Stomach (tissue), 19 donors: ENCODE data around the gene LPCAT4. TPM values are rescaled to one million over a fixed set of nuclear protein-coding genes. Genes with fewer than 3 reads are reported as not detected.
"Not testable (repeated sequence)": the region's sequence is repeated elsewhere in the genome, so short reads cannot be mapped to it uniquely, and the experiment has no call there.

Source experiments
- DNase-seq, 2 donors: peaks; one replicate each; pipeline versions ENCODE4 v3.0.0 to v3.0.0-alpha.2; 2013 to 2019
- H3K27ac ChIP-seq, 5 donors: fragments of 200-600 bp in 4 of 5; sonication (generic) in 4 of 5; one replicate each; pipeline ENCODE4 v1.5.1; 2013 to 2019; ENCODE audit warnings: mild to moderate bottlenecking in 1 of 5, moderate library complexity in 1 of 5
- H3K27me3 ChIP-seq, 3 donors: fragments of 200-600 bp; sonication (generic); one replicate each; pipeline ENCODE4 v1.5.1; 2017 to 2019; ENCODE audit warnings: mixed run types in 1 of 3
- H3K36me3 ChIP-seq, 4 donors: fragments of 200-600 bp; sonication (generic); 1 replicate in 3 of 4; 2 replicates in 1 of 4; pipeline ENCODE4 v1.5.1; 2016 to 2019
- H3K4me1 ChIP-seq, 4 donors: fragments of 200-600 bp; sonication (generic); one replicate each; pipeline ENCODE4 v1.5.1; 2016 to 2019
- H3K4me3 ChIP-seq, 4 donors: fragments of 200-600 bp; sonication (generic) in 3 of 4; one replicate each; pipeline ENCODE4 v1.5.1; 2016 to 2019; ENCODE audit warnings: mild to moderate bottlenecking in 1 of 4
- H3K9me3 ChIP-seq, 4 donors: fragments of 200-600 bp; sonication (generic); one replicate each; pipeline ENCODE4 v1.5.1; 2016 to 2019
- POLR2A ChIP-seq, 4 donors: fragments of 450-650 bp; IDR thresholded peaks; one replicate each; pipeline ENCODE4 v1.6.1; 2016; ENCODE audit warnings: antibody characterized with exemption in 4 of 4, control low read depth in 2 of 4, mild to moderate bottlenecking in 1 of 4, moderate library complexity in 1 of 4
- POLR2AphosphoS5 ChIP-seq, 3 donors: sonication (generic); formaldehyde crosslinking; IDR thresholded peaks; one replicate each; pipeline ENCODE4 v1.6.1; 2016; ENCODE audit warnings: antibody characterized with exemption in 3 of 3
- WGBS, 5 donors: extraction: QIAGEN DNeasy Blood & Tissue Kit in 3 of 5; methylation state at CpG; one replicate each; pipeline versions ENCODE4 v1.1.5 to v1.1.7; 2013 to 2018; 5-methylcytosine and 5-hydroxymethylcytosine counted together
- intact Hi-C: fragments of 100-400 bp; cut with DNase I; formaldehyde crosslinking; loops from one replicate; pipeline ENCODE4 v1.15.1; 2023; ENCODE audit warnings: low total_unique reads
- long read RNA-seq, 10 donors: transcript quantifications; one replicate each; lab custom pipeline, GENCODE V29; 2026
- polyA plus RNA-seq, 3 donors: library from polyadenylated mRNA; stranded (reverse); fragments of 200-250 nt; gene quantifications; one replicate each; pipeline ENCODE4 v1.2.3, GENCODE V29; 2013
- total RNA-seq, 5 donors: library from RNA; depleted of rRNA; stranded (reverse); fragments of >200 nt; gene quantifications; one replicate each; pipeline versions ENCODE4 v1.1.0 to v1.2.3, GENCODE V29; 2014 to 2016
- TF ChIP-seq, protein P1 (sequence below), 7 experiments: fragments of 450-650 bp in 4 of 7; fragments of 200-600 bp in 3 of 7; sonication (generic) in 3 of 7; IDR thresholded peaks; one replicate each; pipeline ENCODE4 v1.5.1; 2016 to 2019; ENCODE audit warnings: antibody characterized with exemption in 7 of 7, control low read depth in 2 of 7, mild to moderate bottlenecking in 1 of 7
- donor health status: healthy with polysubstance abuse.
- donor health status: Bipolar disorder and iron deficiency.
- donor health status: healthy.

Gene LPCAT4, protein sequence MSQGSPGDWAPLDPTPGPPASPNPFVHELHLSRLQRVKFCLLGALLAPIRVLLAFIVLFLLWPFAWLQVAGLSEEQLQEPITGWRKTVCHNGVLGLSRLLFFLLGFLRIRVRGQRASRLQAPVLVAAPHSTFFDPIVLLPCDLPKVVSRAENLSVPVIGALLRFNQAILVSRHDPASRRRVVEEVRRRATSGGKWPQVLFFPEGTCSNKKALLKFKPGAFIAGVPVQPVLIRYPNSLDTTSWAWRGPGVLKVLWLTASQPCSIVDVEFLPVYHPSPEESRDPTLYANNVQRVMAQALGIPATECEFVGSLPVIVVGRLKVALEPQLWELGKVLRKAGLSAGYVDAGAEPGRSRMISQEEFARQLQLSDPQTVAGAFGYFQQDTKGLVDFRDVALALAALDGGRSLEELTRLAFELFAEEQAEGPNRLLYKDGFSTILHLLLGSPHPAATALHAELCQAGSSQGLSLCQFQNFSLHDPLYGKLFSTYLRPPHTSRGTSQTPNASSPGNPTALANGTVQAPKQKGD
- total RNA-seq (100 to 1,000 TPM in 3 of 5 donors, 10 to 100 TPM in 2; 26.1 to 206 (median 118) TPM), polyA plus RNA-seq (10 to 100 TPM; 11.6 to 62.5 (median 17.6) TPM)
- long read RNA-seq, donor 1, transcript LPCAT4-201 (14 exons, 2,262 nt) = major isoform, 6 of 7 reads
- long read RNA-seq, donor 1, partial matches to known transcripts = 0 of 7 reads
- long read RNA-seq, donor 1, other reads (novel, unspliced or antisense) = 0 of 7 reads
- long read RNA-seq, donor 2, transcript LPCAT4-201 (14 exons, 2,262 nt) = major isoform, 14 of 21 reads
- long read RNA-seq, donor 2, partial matches to known transcripts = 6 of 21 reads
- long read RNA-seq, donor 2, other reads (novel, unspliced or antisense) = 0 of 21 reads
- long read RNA-seq, donor 3, partial matches to known transcripts = 0 of 3 reads
- long read RNA-seq, donor 3, other reads (novel, unspliced or antisense) = 0 of 3 reads
- long read RNA-seq, donor 4, partial matches to known transcripts = 0 of 3 reads
- long read RNA-seq, donor 4, other reads (novel, unspliced or antisense) = 0 of 3 reads
- long read RNA-seq, donor 5, partial matches to known transcripts = 0 of 2 reads
- long read RNA-seq, donor 5, other reads (novel, unspliced or antisense) = 0 of 2 reads
- long read RNA-seq, donor 6, transcript LPCAT4-210 (1 exons, 1,349 nt) = minor isoform, 5 of 51 reads
- long read RNA-seq, donor 6, transcript LPCAT4-201 (14 exons, 2,262 nt) = major isoform, 15 of 51 reads
- long read RNA-seq, donor 6, partial matches to known transcripts = 26 of 51 reads
- long read RNA-seq, donor 6, other reads (novel, unspliced or antisense) = 0 of 51 reads
- long read RNA-seq, donor 7, transcript LPCAT4-206 (4 exons, 915 nt) = minor isoform, 5 of 52 reads
- long read RNA-seq, donor 7, transcript LPCAT4-201 (14 exons, 2,262 nt) = major isoform, 15 of 52 reads
- long read RNA-seq, donor 7, partial matches to known transcripts = 31 of 52 reads
- long read RNA-seq, donor 7, other reads (novel, unspliced or antisense) = 0 of 52 reads
- long read RNA-seq, donor 8, transcript LPCAT4-201 (14 exons, 2,262 nt) = major isoform, 7 of 7 reads
- long read RNA-seq, donor 8, partial matches to known transcripts = 0 of 7 reads
- long read RNA-seq, donor 8, other reads (novel, unspliced or antisense) = 0 of 7 reads
- long read RNA-seq, donor 9, partial matches to known transcripts = 0 of 8 reads
- long read RNA-seq, donor 9, other reads (novel, unspliced or antisense) = 0 of 8 reads
- long read RNA-seq, donor 10, transcript LPCAT4-201 (14 exons, 2,262 nt) = major isoform, 8 of 20 reads
- long read RNA-seq, donor 10, partial matches to known transcripts = 11 of 20 reads
- long read RNA-seq, donor 10, other reads (novel, unspliced or antisense) = 0 of 20 reads

DNA sequence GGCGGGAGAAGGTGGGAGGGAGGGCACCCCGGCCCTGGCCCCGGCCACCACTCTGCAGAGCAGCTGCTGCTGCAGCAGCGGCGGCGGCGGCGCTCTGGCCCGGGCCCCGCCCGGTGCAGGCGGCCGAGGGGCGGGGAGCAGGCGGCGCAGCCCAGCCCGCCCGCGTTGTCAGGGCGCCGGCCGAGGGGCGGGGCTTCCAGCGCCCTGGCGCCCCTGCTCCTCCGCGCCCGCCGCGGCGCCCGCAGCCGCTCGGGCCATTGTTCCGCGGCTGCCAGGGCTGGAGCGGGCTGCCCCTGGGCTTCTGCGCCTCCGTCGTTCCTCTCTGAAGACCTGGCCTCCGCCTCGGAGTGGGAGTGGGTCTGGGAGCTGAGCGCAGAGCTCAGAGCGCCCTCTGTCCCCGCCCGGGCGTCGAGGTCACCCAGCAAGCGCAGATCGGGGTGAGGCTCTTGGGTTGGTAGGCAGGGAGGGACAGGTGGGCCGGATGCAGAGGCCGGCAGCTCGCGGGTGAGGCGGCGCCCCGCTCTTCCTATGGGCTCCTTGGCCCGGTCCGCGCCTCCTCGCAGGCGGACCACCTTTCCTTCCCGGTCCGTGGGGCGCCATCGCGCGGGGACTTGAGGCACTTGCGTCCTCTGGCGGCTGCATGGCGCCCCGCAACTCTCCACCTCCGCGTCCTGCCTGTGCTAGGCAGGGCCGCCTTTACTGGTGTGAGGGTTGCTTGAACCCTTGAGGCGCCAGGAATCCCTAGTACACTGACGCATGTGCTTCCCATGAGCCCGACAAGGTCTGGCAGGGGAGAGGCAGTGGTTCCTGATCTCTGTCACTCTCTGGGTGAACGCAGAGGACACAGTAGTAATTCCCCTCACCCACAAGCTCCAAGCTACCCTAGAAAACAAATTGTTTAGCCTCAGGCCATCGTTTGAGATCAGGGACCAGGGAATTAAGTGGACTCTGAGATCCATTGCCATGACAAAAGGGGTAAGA, at the start of gene LPCAT4:
Gene LPCAT4, minus strand, starts transcription at position 96 of the 981 bp plus-strand sequence. CDS start 96 bp downstream, outside the sequence.
- 0 to 1% (median 1%) methylated on average over 6 to 73 of the region's 80 CpGs for WGBS, 5 donors
- TF ChIP-seq POLR2AphosphoS5 (IDR thresholded peaks at IDR 0.05) (peak in 2 of 3 donors; percentile 60 to 62), POLR2A (IDR thresholded peaks at IDR 0.05) (no peak)
- TF ChIP-seq, protein P1, sequence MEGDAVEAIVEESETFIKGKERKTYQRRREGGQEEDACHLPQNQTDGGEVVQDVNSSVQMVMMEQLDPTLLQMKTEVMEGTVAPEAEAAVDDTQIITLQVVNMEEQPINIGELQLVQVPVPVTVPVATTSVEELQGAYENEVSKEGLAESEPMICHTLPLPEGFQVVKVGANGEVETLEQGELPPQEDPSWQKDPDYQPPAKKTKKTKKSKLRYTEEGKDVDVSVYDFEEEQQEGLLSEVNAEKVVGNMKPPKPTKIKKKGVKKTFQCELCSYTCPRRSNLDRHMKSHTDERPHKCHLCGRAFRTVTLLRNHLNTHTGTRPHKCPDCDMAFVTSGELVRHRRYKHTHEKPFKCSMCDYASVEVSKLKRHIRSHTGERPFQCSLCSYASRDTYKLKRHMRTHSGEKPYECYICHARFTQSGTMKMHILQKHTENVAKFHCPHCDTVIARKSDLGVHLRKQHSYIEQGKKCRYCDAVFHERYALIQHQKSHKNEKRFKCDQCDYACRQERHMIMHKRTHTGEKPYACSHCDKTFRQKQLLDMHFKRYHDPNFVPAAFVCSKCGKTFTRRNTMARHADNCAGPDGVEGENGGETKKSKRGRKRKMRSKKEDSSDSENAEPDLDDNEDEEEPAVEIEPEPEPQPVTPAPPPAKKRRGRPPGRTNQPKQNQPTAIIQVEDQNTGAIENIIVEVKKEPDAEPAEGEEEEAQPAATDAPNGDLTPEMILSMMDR (IDR thresholded peaks at IDR 0.05) = peak in 5 of 7 experiments; percentile 88 to 96 (median 94)
- intact Hi-C loops = loop anchor here (10.0 kb wide), 1 partner anchor 123 kb away; no protein-coding TSS in a partner anchor

DNA sequence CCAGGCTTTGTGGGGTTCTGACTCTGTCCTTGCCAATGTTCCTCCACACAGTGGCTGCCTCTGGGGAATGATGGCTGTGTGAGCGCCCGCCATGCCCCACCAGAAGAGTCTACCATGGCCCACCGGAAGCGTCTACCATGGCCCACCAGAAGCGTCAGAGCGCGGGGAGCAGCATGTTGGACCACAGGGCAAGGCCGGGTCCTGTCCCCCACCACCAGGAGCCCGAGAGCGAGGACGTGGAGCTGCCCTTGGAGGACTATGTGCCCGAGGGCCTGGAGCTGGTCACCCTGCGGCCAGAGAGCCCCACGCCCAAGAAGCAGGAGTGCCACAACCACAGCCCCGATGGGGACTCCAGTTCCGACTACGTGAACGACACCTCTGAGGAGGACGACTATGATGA, 42.5 kb upstream of the LPCAT4 start:
- H3K27ac ChIP-seq, DNase-seq, H3K36me3 ChIP-seq, H3K4me3 ChIP-seq, intact Hi-C loops, H3K9me3 ChIP-seq, H3K27me3 ChIP-seq, H3K4me1 ChIP-seq: not testable (repeated sequence)
- 86 to 96% (median 96%) methylated on average over 9 to 11 of the region's 19 CpGs; no CpG with 5 or more reads in 1 of the 5 donors for WGBS, 5 donors

More for the DNA sequence above, at the start of gene LPCAT4:
- Histone ChIP-seq H3K36me3 (peaks cover 0 to 18% (median 16%) of the 10 kb centered on the region in 4 donors), H3K9me3 (no peaks in the 10 kb centered on the region), H3K27ac (peak within 1 kb of the TSS; percentile 98 to 100 (median 99)), H3K4me1 (peaks cover 18 to 50% (median 34%) of the 10 kb centered on the region in 4 donors), H3K4me3 (peak within 1 kb of the TSS; percentile 83 to 98 (median 96)), H3K27me3 (no peaks in the 10 kb centered on the region)
- peak; percentile 92 to 97 for DNase-seq

DNA sequence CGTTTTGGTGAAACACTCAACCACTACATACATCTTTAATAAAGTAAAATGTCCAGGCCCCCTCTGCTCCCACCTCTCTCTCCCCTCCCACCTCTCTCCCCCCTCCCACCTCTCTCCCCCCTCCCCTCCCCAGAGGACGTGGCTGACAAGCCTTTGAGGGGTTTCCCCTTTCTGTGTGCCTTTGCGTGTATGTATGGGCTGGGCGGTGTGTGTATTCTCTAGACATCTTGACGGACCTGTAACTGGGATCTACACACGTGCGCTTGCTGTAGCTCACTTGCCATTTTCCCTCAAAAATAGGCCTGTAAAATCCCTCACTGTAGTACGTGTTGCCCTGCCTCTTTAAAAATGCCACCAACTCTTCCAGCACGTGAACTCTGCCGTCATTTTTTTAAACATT, 42.0 kb upstream of the LPCAT4 start:
- H3K9me3 ChIP-seq, DNase-seq: not testable (repeated sequence)

DNA sequence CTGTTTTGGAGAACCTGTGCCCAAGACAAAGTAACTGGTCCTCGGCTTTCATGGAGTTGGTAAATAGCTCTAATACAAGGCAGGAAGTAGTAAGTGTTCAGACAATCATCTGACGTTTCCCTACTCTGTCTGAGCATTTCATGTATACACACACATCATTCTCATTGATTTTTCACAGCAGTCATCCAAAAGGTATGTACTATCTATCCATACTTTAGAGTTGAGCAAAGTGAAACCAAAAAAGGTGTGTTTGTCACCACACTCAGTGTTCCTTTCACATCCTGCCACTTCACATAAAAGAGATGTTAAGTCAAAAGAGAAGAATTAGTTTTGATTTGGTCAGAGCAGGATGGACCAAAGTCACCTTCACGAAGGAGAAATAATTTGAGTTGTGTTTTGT, 36.9 kb upstream of the LPCAT4 start:
- H3K27ac ChIP-seq, H3K9me3 ChIP-seq, intact Hi-C loops, H3K36me3 ChIP-seq, DNase-seq, H3K4me1 ChIP-seq, H3K27me3 ChIP-seq, H3K4me3 ChIP-seq: not testable (repeated sequence)
- no CpG with 5 or more reads among the region's 3 CpGs for WGBS, 5 donors

More for the DNA sequence above, 42.0 kb upstream of the LPCAT4 start:
- H3K27ac ChIP-seq, H3K36me3 ChIP-seq, intact Hi-C loops, H3K4me1 ChIP-seq, H3K4me3 ChIP-seq, H3K27me3 ChIP-seq: not testable (repeated sequence)
- WGBS, 5 donors = 41 to 65% (median 65%) methylated on average over 3 of the region's 10 CpGs; no CpG with 5 or more reads in 2 of the 5 donors

DNA sequence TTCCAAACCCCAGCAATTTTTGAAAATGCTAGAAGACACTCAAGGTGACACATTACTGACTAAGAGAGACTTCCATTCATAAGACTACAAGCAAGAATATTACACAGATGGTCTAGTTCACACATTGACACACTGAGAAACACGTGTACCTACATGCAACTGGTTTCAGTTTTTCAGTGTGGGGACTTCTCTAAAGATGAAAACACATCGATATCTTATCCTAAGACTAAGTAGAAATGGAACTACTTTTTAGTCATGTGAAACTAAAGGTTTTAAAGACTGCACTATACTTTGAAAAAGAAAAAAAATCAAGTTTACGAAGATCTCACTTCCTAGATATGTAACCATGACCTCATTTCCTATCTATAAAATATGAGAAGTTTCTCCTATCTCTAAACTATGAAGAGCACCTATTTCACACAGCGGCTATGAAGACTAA, 36.2 kb upstream of the LPCAT4 start:
- H3K27ac ChIP-seq, H3K4me3 ChIP-seq, H3K4me1 ChIP-seq, intact Hi-C loops, DNase-seq, H3K27me3 ChIP-seq, H3K36me3 ChIP-seq, H3K9me3 ChIP-seq: not testable (repeated sequence)
- 82 to 96% (median 95%) methylated on average over 1 to 2 of the region's 4 CpGs for WGBS, 5 donors

DNA sequence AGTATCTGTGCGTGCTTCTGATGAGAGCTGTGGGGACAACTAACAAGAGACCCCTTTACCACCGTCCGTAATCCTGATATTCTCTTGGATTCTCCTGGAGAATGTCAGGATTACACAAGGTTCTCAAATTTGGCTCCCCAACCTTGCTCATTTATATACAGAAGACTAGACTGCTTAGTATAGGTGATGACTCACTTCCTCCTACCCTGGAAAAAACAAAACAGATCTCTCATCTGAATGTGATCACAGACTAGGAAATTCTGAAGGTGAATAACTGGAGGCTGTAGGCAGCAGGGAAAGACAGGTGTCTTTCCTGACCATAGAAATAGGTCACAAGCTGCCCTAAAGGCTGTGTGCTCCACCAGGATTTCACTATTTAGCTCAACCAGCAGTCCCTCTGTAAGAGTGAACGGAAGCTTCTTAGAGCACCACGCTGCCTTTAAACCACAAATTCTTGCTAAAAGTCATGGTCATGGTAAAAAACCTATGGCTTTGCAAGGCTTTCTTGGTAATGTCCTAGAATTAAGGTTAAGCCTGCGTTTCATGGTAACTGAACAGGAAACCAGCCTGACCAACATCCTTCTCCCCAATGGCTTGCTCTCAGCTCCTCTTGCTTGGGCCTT, 30.8 kb upstream of the LPCAT4 start:
- DNase-seq, H3K9me3 ChIP-seq, intact Hi-C loops, H3K4me1 ChIP-seq, H3K36me3 ChIP-seq, H3K4me3 ChIP-seq, H3K27ac ChIP-seq, H3K27me3 ChIP-seq: not testable (repeated sequence)
- 67 to 84% (median 79%) methylated on average over 2 to 3 of the region's 6 CpGs; no CpG with 5 or more reads in 2 of the 5 donors for WGBS, 5 donors

DNA sequence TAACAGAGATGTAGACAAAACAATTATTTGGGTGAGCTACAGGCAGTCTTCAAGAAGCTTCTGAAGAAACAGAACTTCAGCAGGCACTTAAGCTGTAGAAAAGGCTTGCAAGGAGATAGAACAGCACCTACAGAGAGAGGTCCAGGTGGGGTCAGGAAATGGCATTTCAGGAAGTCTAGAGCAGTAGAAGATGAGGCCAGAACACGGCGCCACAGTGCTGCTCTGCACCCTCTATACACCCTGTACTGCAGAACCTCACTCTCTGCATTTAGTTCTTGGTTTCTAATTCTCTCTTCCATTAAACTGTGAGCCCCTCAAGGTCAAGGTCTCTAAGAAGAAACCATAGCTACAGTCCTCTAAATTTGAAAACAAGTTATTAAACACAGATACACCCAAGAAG, 26.0 kb upstream of the LPCAT4 start:
- H3K4me3 ChIP-seq, H3K27me3 ChIP-seq, H3K27ac ChIP-seq, H3K9me3 ChIP-seq, intact Hi-C loops, H3K4me1 ChIP-seq, H3K36me3 ChIP-seq, DNase-seq: not testable (repeated sequence)
- WGBS, 5 donors = 100% methylated on average over 1 to 2 of the region's 2 CpGs; no CpG with 5 or more reads in 3 of the 5 donors
